ENCODE results near the gene NDUFA6.
"Not testable (repeated sequence)": the region's sequence is repeated elsewhere in the genome, so short reads cannot be mapped to it uniquely, and the experiment has no call there.

DNA sequence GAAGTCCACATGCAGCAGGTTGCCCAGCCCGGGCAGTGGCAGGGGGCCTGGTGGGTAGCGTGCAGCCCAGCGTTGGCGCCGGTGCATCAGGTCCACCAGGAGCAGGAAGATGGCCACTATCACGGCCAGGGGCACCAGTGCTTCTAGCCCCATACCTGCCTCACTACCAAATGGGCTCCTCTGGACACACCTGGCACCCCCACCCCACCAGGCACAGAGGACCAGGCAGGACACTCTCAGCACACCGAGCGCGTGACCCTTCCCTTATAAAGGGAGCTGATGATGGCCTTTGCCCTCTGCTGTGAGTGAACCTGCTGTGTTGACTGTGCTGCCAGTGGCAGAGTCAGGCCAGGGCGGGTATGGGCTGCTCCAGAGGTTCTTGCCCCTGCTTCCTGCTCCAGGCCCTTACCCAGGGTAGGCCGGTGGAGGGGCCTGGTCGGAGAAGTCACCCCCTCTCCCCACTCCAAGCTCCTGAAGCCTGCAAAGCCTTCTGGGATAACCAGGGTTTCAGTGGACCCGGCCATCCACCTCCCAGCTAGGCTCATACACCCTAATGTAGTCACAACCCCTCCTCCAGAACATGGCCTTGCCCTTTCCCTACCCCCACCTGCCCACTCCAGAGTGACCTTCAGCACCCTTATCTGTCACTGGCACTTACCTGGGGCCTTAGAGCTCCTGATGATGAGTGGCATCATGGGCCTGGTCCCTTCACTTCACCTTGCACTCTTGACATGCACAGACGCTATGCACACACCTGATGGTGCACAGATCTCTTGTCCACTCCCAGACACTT is 40.3 kb upstream of the NDUFA6 start, which contains the start of gene CYP2D6:
- TF ChIP-seq SUZ12 (IDR thresholded peaks at IDR 0.05); FOXA1 (IDR thresholded peaks at IDR 0.05); L3MBTL2 (conservative IDR thresholded peaks at IDR 0.05); ZNF384 (IDR thresholded peaks at IDR 0.05); ELF4 (IDR thresholded peaks at IDR 0.05); ARNT (IDR thresholded peaks at IDR 0.05); FOXM1 (IDR thresholded peaks at IDR 0.05; ENCODE audit: borderline replicate concordance); SP1 (IDR thresholded peaks at IDR 0.05); BHLHE40 (IDR thresholded peaks at IDR 0.05; ENCODE audit: borderline replicate concordance): not testable (repeated sequence)

All from HEK293T (cell line).